K562 (cell line): ENCODE data around the gene C16orf92. TPM values are rescaled to one million over a fixed set of nuclear protein-coding genes. Genes with fewer than 3 reads are reported as not detected.

Experiments used
- E2F8 ChIP-seq: fragments of 450-650 bp; IDR thresholded peaks from 2 replicates; pipeline ENCODE4 v1.7.1; 2018; ENCODE audit warnings: mild to moderate bottlenecking, low read depth; ENCODE audit not compliant: partially characterized antibody
- FOSL1 ChIP-seq: fragments of 200-800 bp; sonication (Bioruptor generic); conservative IDR thresholded peaks from 2 replicates; pipeline ENCODE4 v1.6.1; 2016; ENCODE audit warnings: missing genetic modification characterization, missing compliant biosample characterization
- SMC3 ChIP-seq: conservative IDR thresholded peaks from 2 replicates; pipeline ENCODE4 v1.6.1; 2011; ENCODE audit warnings: low read depth, low read length, improper control_type of control experiment; ENCODE audit not compliant: insufficient read depth
- TEAD2 ChIP-seq: fragments of 450-650 bp; IDR thresholded peaks from 2 replicates; pipeline ENCODE4 v1.6.1; 2016; ENCODE audit warnings: missing genetic modification characterization, control low read depth, missing compliant biosample characterization
- VEZF1 ChIP-seq: fragments of 200-800 bp; sonication (Bioruptor generic); IDR thresholded peaks from 2 replicates; pipeline ENCODE4 v1.6.1; 2017; ENCODE audit warnings: missing genetic modification characterization, missing compliant biosample characterization
- XRCC5 ChIP-seq: fragments of 200-400 bp; formaldehyde crosslinking; IDR thresholded peaks from 2 replicates; pipeline ENCODE4 v1.6.1; 2017; ENCODE audit warnings: low read depth, mild to moderate bottlenecking, low read length
- ZBTB7A ChIP-seq: IDR thresholded peaks from 2 replicates; pipeline ENCODE4 v1.6.1; 2011; ENCODE audit warnings: low read depth, mild to moderate bottlenecking, low read length, moderate library complexity, borderline replicate concordance; ENCODE audit not compliant: control insufficient read depth
- polyA plus RNA-seq, 8 experiments: library from polyadenylated mRNA; depleted of rRNA in 4 of 8; stranded (reverse) in 5 of 8; unstranded in 3 of 8; fragments of >200 nt; fragmentation: Nextera tagmentation in 2 of 8; fragmentation: Illumina TruSeq in 1 of 8; extraction: Ambion mirVana in 2 of 8; extraction: Trizol in 1 of 8; gene quantifications; 2 replicates each; pipeline versions ENCODE4 v1.2.1 to v1.2.3, GENCODE V29; 2011 to 2014; ENCODE audit warnings: inconsistent platforms in 1 of 8, missing spikeins in 1 of 8
- total RNA-seq, 7 experiments: library from RNA; depleted of rRNA in 6 of 7; stranded (reverse); fragments of >200 nt in 6 of 7; fragmentation: Illumina TruSeq in 2 of 7; extraction: Trizol in 2 of 7; gene quantifications; 2 replicates each; pipeline versions ENCODE4 v1.2.1 to v1.2.3, GENCODE V29; 2011 to 2021; ENCODE audit warnings: low replicate concordance in 1 of 7

The C16orf92 gene
- total and polyA plus RNA-seq, 9 of the 15 experiments (the other 6 are each of a cell fraction or from before 2014, with no cell fraction given) = not detected

GRCh38 chr16:30005341-30006094, 17.5 kb upstream of the C16orf92 start (continued):
- TF ChIP-seq E2F8 (no peak), XRCC5 (peak; percentile 53; the same call in 1 of the 2 replicates), FOSL1 (tag) (no peak), VEZF1 (CRISPR knock-in tag) (peak; percentile 42; the same call in 1 of the 2 replicates), ZBTB7A (peak; percentile 47; the same call in 1 of the 2 replicates), TEAD2 (tag) (no peak), SMC3 (peak; percentile 58)
